ENCODE results near the gene TRANK1.

Gene TRANK1

DNA sequence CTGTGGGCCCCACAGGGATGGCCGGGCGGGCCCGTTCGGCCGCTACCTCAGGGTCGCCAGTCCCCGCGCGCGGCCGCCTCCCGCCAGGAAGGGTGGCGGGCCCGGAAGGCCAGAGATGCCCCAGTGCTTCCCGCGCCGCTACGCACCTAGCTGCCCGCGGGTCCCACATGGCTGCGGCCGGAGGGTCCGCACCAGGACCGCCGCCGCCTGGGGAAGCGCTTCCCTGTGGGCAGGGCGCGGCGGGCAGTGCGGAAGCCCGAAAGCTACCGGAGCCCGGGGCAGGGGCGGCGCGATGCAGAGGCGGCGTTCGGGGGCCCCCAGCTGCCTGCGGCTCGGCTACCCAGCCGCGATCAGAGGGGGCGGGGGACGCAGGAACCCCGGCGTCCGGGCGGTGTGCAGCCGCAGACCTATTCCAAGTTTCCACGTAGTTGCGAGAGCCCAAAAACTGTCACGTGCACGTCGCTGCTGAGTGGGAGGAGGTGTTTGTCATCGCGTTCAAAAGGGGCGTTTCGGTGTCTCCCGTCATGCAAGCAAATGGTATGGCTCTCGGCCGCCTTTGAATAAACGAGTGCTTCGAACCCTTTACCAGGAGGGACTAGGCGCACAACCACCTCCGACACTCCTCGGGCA lies at the start of gene TRANK1:
TRANK1 (minus strand) TSS at position 414 of the 630 bp plus-strand sequence; CDS start at position 169, 245 bp downstream.
- TF ChIP-seq, protein P1, sequence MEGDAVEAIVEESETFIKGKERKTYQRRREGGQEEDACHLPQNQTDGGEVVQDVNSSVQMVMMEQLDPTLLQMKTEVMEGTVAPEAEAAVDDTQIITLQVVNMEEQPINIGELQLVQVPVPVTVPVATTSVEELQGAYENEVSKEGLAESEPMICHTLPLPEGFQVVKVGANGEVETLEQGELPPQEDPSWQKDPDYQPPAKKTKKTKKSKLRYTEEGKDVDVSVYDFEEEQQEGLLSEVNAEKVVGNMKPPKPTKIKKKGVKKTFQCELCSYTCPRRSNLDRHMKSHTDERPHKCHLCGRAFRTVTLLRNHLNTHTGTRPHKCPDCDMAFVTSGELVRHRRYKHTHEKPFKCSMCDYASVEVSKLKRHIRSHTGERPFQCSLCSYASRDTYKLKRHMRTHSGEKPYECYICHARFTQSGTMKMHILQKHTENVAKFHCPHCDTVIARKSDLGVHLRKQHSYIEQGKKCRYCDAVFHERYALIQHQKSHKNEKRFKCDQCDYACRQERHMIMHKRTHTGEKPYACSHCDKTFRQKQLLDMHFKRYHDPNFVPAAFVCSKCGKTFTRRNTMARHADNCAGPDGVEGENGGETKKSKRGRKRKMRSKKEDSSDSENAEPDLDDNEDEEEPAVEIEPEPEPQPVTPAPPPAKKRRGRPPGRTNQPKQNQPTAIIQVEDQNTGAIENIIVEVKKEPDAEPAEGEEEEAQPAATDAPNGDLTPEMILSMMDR (conservative IDR thresholded peaks at IDR 0.05) = no peak

DNA sequence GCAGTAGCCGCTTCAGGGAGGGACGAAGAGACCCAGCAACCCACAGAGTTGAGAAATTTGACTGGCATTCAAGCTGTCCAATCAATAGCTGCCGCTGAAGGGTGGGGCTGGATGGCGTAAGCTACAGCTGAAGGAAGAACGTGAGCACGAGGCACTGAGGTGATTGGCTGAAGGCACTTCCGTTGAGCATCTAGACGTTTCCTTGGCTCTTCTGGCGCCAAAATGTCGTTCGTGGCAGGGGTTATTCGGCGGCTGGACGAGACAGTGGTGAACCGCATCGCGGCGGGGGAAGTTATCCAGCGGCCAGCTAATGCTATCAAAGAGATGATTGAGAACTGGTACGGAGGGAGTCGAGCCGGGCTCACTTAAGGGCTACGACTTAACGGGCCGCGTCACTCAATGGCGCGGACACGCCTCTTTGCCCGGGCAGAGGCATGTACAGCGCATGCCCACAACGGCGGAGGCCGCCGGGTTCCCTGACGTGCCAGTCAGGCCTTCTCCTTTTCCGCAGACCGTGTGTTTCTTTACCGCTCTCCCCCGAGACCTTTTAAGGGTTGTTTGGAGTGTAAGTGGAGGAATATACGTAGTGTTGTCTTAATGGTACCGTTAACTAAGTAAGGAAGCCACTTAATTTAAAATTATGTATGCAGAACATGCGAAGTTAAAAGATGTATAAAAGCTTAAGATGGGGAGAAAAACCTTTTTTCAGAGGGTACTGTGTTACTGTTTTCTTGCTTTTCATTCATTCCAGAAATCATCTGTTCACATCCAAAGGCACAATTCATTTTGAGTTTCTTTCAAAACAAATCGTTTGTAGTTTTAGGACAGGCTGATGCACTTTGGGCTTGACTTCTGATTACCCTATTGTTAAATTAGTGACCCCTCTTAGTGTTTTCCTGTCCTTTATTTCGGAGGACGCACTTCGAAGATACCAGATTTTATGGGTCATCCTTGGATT lies 48.8 kb upstream of the TRANK1 start, which contains the start of gene MLH1:
MLH1 (plus strand) TSS at position 193 of the 958 bp plus-strand sequence; CDS start at position 223, 30 bp downstream.
- H3K27ac ChIP-seq = peak within 1 kb of the TSS; percentile 92
- TF ChIP-seq, protein P1 (conservative IDR thresholded peaks at IDR 0.05) = no peak

More for the DNA sequence above, at the start of gene TRANK1:
- peak within 1 kb of the TSS; percentile 76 for H3K27ac ChIP-seq

DNA sequence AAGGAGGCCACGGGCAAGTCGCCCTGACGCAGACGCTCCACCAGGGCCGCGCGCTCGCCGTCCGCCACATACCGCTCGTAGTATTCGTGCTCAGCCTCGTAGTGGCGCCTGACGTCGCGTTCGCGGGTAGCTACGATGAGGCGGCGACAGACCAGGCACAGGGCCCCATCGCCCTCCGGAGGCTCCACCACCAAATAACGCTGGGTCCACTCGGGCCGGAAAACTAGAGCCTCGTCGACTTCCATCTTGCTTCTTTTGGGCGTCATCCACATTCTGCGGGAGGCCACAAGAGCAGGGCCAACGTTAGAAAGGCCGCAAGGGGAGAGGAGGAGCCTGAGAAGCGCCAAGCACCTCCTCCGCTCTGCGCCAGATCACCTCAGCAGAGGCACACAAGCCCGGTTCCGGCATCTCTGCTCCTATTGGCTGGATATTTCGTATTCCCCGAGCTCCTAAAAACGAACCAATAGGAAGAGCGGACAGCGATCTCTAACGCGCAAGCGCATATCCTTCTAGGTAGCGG lies 48.0 kb upstream of the TRANK1 start, which contains the start of gene EPM2AIP1:
EPM2AIP1 (minus strand) TSS at position 326 of the 520 bp plus-strand sequence; CDS start at position 272, 54 bp downstream.
- H3K27ac ChIP-seq = peak within 1 kb of the TSS; percentile 92
- TF ChIP-seq, protein P1 (conservative IDR thresholded peaks at IDR 0.05) = peak; percentile 38

DNA sequence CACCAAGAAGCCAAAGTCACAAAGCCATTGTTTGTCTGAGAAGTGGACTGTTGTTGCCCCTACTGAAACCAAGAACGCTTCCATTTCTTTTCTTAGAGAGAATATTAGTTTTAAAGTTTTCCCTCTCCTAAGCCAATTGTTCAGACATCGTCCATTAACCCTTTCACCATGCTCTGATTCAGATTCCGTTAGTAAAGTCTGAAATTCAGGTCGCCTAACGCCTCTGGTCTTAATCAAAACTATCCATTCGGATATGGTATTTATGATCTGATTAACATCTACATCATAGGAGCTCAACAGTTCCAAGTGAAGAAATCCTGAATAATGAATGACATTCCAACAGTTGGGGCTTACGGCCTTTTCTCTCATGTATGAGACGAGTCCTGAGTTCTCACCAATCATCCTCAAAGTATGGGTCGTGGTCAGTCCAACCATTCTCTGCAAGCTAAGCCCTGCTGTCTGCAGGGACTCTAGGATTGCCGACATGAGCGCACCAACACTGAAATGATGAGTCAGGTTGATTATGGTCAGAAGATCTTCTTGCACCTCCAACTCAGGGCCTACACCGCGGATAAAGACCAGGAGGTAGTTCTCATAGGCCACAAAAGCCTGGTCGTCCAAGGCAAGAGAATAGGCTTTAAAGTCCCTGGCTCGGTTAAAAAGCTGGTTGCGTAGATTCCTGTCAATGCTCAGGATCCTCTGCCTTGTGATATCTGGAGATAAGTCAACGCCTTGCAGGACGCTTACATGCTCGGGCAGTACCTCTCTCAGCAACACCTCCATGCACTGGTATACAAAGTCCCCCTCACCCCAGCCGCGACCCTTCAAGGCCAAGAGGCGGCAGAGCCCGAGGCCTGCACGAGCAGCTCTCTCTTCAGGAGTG lies 47.3 kb upstream of the TRANK1 start:
- H3K27ac ChIP-seq = peak overlapping the region; percentile 92

DNA sequence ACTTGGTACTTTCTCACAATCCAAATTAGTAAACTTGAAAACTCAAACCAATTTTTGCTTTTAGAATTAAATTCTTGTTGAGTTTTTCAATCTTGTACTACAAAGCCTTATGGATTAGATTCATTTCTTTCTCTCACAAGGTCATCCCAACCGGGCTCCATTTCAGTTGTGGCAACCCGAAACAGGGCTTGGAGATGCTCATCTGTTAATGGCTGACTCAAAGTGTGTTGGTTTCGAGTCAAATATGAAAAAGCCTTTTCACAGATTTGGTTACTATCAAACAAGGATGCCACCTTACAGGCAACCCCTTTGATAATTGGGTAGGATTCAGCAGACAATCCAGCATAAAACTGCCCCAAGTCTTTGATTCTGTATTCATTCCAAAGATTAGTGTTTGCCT lies 46.3 kb upstream of the TRANK1 start:
- H3K27ac ChIP-seq = no peak overlapping the region
- TF ChIP-seq, protein P1 (conservative IDR thresholded peaks at IDR 0.05) = no peak

More for the DNA sequence above, 47.3 kb upstream of the TRANK1 start:
- TF ChIP-seq, protein P1 (conservative IDR thresholded peaks at IDR 0.05) = no peak

DNA sequence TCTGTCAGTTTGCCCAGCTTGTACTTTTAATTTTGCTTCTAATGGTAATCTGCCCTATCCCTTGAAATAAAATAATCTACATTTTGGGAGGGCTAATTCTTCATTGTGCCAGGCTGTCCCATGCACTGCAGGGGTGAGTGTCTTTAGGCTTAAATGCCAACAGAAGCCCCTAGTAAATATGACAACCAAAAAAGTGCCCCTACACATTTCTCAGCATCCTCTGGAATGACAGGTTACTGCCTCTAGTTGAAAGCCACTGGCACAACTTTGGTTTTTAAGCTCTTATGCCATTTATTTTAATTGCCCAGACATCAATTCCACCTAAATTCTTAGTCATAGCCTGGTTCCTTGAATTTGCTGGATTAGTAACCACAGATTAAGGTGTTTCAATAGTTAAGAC lies 44.7 kb upstream of the TRANK1 start:
- H3K27ac ChIP-seq = no peak overlapping the region
- TF ChIP-seq, protein P1 (conservative IDR thresholded peaks at IDR 0.05) = no peak

Measured in VCaP (cell line).